22Rv1 (cell line): ENCODE results near the gene FLT4.

ENCODE experiments used
- ZFX ChIP-seq: fragments of 450-650 bp; IDR thresholded peaks from 2 replicates; pipeline ENCODE4 v1.6.1; 2017; ENCODE audit warnings: antibody characterized with exemption, borderline replicate concordance
- TF ChIP-seq, protein P1 (sequence below): fragments of 450-650 bp; IDR thresholded peaks from 2 replicates; pipeline ENCODE4 v1.5.1; 2017; ENCODE audit warnings: mild to moderate bottlenecking

DNA sequence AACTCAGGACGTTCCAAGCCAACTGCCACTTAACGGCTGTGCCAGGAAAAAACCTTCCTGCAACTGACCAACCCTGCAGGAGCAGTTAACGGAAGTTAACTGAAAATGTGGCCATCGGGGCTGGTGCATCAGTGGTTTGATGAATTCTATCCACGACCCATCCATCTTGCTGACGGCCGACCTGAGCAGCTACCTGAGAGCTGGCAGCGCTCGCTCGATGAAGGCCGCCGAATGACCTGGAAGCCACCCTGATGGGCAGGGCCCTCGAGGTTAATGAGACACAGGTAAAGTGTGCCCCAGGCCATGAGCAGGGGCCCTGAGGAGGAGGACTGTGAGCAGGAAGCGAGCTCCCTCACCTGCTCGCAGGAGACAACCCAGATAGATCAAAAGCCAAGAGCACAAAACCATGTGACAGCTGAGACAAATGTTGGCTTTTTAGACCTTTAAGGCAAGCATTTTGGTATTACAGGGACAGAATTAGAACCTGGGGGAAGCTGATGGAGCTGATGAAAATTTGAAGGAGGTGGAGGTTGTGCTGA, 35.3 kb upstream of the FLT4 start:
- TF ChIP-seq, protein P1, sequence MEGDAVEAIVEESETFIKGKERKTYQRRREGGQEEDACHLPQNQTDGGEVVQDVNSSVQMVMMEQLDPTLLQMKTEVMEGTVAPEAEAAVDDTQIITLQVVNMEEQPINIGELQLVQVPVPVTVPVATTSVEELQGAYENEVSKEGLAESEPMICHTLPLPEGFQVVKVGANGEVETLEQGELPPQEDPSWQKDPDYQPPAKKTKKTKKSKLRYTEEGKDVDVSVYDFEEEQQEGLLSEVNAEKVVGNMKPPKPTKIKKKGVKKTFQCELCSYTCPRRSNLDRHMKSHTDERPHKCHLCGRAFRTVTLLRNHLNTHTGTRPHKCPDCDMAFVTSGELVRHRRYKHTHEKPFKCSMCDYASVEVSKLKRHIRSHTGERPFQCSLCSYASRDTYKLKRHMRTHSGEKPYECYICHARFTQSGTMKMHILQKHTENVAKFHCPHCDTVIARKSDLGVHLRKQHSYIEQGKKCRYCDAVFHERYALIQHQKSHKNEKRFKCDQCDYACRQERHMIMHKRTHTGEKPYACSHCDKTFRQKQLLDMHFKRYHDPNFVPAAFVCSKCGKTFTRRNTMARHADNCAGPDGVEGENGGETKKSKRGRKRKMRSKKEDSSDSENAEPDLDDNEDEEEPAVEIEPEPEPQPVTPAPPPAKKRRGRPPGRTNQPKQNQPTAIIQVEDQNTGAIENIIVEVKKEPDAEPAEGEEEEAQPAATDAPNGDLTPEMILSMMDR, result no peak
- no peak for TF ChIP-seq ZFX
